AG04449 (cell line): ENCODE measurements around the gene DGKI.

Experiments
- CTCF ChIA-PET: fragments of 350-600 bp; formaldehyde crosslinking; extraction: SDS; loops from one replicate; lab custom pipeline; 2021; ENCODE audit warnings: antibody characterized with exemption; lab: Yijun Ruan, JAX
- POLR2A ChIA-PET: fragments of 400-600, 350-600 bp; formaldehyde crosslinking; extraction: SDS; loops from one replicate; lab custom pipeline; 2020; ENCODE audit warnings: antibody characterized with exemption, inconsistent platforms; lab: Yijun Ruan, JAX
- DNase-seq: peaks from one replicate; pipeline ENCODE4 v3.0.0-alpha.2; 2010; ENCODE audit warnings: low read depth, low spot score
- H3K4me3 ChIP-seq: 2 replicates; pipeline ENCODE4 v1.5.1; 2011; ENCODE audit warnings: low read depth, mild to moderate bottlenecking, control low read depth, low read length
- TF ChIP-seq, protein P1 (sequence below): IDR thresholded peaks from one replicate; pipeline ENCODE4 v1.5.1; 2011; ENCODE audit warnings: mild to moderate bottlenecking, moderate library complexity, low read length, control low read depth, inconsistent platforms; ENCODE audit not compliant: insufficient read depth; ENCODE audit errors: missing control alignments

The DGKI gene

DNA sequence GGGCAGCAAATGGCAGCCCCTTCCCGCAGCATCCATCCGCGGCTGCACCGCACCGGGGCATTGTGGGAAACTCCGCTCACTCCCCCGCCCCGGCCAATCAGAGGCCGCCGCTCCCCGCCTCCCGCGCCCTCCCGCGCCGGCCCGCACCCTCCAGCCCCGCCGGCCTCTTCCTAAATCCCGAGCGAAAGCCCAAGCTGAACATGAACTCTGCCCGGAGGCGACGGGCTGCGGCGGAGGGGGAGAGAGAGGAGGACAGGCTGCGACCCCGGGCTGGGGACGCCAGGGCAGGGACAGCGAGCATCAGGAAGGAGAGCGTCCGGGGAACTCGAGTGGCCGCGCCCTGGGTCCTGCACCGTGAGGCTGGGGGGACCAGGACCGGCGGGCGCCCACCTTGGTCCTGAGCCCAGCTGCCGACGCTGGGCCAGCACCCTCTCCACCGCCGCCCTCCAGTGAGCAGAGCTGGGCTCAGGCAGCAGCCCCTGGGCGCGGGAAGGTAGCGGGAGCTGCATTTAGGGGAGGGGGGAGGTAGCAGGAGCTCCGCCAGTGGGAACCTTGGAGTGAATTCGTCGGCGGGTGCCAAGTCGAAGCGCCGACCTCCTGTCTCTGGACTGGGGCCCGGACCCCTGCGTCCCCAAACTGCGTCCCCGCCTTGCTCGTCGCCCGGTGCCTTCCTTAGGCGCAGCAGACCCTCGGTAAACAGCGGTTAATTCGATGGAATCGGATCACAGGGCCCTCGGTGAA lies at the start of gene DGKI:
Gene DGKI, minus strand, starts transcription at position 148 of the 741 bp plus-strand sequence.
- TF ChIP-seq, protein P1, sequence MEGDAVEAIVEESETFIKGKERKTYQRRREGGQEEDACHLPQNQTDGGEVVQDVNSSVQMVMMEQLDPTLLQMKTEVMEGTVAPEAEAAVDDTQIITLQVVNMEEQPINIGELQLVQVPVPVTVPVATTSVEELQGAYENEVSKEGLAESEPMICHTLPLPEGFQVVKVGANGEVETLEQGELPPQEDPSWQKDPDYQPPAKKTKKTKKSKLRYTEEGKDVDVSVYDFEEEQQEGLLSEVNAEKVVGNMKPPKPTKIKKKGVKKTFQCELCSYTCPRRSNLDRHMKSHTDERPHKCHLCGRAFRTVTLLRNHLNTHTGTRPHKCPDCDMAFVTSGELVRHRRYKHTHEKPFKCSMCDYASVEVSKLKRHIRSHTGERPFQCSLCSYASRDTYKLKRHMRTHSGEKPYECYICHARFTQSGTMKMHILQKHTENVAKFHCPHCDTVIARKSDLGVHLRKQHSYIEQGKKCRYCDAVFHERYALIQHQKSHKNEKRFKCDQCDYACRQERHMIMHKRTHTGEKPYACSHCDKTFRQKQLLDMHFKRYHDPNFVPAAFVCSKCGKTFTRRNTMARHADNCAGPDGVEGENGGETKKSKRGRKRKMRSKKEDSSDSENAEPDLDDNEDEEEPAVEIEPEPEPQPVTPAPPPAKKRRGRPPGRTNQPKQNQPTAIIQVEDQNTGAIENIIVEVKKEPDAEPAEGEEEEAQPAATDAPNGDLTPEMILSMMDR, result no peak
- CTCF ChIA-PET, result interaction anchor here (0.7 to 1.1 kb wide), 4 partner anchors 11 to 191 kb away, joined by 3 read pairs; no protein-coding TSS in a partner anchor
- H3K4me3 ChIP-seq, result peak within 1 kb of the TSS; percentile 58
- POLR2A ChIA-PET, result no interaction called here
- DNase-seq, result no peak

DNA sequence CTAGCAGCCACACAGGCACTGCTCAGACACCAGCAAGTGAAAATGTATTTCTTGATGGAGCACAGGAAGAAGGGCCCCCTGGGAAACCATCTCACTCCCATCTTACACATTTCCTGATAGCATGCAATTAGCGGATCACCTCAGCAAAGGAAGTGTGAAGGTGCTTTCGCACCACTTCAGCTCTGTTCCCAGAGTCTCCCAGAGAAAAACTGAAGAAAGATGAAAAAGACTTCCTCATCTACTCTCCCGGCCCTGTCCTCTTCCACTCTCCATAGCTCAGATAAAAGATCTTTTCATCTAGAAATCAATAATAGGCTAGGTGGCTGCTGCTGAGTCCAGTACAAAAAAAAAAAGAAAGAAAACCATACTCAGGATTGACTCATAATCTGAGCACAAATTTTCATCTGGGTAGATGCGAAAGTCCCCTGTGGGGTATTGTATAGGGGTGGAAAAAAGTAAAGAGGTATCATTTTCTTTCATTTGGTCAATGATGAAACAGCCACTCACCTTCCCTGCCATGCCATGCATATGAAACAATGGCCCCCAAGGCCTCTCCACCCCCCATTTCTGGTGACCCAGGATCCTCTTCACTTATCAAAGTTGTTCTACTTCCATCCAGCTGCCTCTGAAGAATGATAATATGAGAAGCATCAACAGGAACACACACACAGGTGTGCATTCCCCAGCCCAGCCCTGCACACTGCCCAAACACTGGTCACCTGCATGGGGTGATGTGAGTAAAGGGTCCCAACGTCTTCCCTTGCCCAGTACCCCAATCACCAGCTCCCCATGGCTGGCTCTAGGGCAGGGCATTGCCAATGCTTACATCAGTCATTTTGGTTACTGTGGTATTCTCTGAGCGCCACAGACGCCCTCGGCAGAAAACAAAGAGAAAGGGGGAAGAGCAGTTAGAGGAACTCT lies 48.8 kb upstream of the DGKI start:
- TF ChIP-seq, protein P1, result no peak
- CTCF ChIA-PET, result interaction anchor here (0.6 to 6.1 kb wide), 12 partner anchors 8 to 843 kb away, joined by 3 to 84 read pairs (median 4); partner anchors contain the start of gene CREB3L2
- POLR2A ChIA-PET, result no interaction called here
- DNase-seq, result no peak
- no peak overlapping the region for H3K4me3 ChIP-seq

DNA sequence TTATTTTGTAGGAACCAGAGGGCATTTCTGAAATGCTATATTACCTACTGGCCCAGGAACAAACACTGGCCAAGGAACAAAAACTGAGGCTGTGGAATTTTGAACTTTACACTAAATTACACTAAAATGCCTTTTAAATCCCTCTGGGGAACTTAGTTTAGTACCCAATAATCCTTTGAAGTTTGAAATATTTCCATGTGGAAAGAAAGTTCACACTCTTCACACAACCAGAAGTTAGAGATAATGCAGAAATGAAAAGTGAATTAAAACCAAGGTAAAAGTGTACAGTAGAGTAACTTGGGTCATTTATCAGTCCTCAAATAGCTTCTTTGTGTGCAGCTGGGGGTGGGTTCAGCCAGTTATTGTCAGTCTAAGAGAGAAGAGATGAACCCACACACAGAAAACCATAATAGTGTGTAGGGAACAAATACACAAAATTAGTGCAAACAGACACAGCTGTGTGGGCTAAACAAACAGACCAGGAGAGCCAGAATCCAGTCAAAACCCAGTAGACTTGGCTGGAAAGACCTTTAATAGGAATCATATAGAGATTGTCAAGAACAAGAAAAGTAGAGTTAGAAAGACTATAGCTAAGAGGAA lies 46.5 kb upstream of the DGKI start:
- ChIA-PET CTCF (interaction anchor here (0.9 to 6.1 kb wide), 7 partner anchors 10 to 238 kb away, joined by 3 to 84 read pairs (median 3); no protein-coding TSS in a partner anchor), POLR2A (no interaction called here)
- DNase-seq, result no peak
- no peak overlapping the region for H3K4me3 ChIP-seq
- TF ChIP-seq, protein P1, result no peak

DNA sequence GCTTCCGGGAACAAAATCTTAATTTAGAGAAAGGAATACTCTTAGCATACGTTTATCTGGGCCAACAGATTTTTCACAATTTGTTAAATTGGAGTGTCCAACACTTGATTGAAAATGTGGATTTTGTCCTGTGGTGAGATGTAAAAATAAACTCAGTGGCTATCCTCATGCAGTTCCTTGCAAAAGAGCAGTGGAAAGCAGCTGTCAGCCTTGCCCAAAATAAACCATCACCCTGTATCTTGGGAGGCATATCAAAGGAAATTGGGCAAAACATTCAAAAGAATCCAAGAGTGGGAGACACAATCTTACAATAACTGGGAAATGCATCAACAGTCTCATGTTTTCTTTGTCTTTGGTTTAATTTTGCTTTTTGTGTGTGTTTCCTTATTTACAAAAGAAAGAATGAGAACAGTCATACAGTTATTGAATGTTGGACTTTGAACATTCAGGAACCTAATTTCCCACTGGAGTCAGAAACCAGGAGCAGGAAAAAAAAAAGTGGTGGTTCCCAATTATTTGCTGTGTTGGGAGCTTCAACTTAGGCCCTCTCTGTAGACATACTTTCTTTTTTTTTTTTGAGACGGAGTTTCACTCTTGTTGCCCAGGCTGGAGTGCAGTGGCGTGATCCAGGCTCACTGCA lies 44.4 kb upstream of the DGKI start:
- no peak for DNase-seq
- TF ChIP-seq, protein P1, result no peak
- no peak overlapping the region for H3K4me3 ChIP-seq
- ChIA-PET POLR2A (no interaction called here), CTCF (interaction anchor here (0.7 to 5.6 kb wide), 6 partner anchors 8 to 285 kb away, joined by 3 to 43 read pairs (median 4); no protein-coding TSS in a partner anchor)

DNA sequence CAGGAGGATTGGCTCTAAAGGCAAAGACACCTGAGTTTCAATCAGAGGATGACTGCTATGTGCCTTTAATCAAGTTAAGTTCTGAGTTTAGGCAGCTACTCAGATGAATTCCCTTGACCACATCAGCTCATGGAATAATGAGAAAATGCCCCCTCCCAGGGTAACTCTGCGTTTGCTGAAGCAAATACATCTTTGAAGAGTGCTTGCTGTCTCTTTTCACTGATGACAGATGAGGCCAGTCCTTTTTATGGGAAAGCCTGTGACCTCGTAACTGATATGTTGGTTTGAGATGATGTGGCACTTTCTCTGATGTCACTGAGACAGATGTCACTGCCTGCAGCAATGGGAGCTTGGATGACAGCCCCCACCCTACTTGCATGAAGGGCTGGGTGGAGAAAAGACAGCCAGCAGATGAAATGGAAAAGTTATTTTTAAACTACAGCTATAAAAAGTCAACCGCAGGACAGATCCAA lies 43.7 kb upstream of the DGKI start:
- ChIA-PET CTCF (interaction anchor here (0.7 to 5.6 kb wide), 7 partner anchors 9 to 285 kb away, joined by 3 to 43 read pairs (median 4); partner anchors contain the start of gene DGKI), POLR2A (no interaction called here)
- TF ChIP-seq, protein P1, result no peak
- no peak overlapping the region for H3K4me3 ChIP-seq
- DNase-seq, result no peak
